GM21786 (cell line): ENCODE data around the gene CACNA2D4.

Source experiments
- ATAC-seq: cut with Tn5 transposase; IDR thresholded peaks from one replicate; pipeline ENCODE4 v1.9.1; 2021; ENCODE audit not compliant: unreplicated experiment

Gene CACNA2D4

DNA sequence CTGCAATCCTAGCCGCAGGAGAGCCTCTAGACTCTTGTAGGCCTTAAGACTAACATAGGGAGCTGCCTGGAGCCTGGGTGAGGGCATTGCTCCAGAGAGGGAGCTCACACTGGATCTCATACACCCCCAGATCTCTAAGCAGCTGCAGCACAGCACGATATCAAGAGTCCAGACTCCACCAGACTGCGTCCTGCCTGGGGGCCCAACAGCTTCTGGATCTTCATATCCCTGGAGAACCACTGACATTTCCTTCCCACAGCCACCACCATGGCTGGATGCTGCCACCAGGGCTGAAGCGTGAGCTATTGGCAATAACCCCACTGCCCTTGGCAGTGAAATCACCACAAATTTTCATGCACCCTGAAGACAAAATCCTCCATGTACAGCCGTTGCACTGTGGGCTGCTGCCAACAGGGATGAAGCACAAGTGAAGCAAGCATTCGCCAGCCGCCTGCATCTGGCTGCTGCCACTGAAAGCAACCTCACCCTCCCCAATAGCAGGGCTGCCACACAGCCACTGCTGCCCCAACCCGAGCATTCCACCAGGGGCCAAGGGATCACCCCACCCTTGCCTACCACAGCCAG is 28.2 kb downstream of the CACNA2D4 start:
- no peak for ATAC-seq

- ATAC-seq: no peak
These were observed 29.5 kb downstream of the CACNA2D4 start for GRCh38 chr12:1888923-1889322.

DNA sequence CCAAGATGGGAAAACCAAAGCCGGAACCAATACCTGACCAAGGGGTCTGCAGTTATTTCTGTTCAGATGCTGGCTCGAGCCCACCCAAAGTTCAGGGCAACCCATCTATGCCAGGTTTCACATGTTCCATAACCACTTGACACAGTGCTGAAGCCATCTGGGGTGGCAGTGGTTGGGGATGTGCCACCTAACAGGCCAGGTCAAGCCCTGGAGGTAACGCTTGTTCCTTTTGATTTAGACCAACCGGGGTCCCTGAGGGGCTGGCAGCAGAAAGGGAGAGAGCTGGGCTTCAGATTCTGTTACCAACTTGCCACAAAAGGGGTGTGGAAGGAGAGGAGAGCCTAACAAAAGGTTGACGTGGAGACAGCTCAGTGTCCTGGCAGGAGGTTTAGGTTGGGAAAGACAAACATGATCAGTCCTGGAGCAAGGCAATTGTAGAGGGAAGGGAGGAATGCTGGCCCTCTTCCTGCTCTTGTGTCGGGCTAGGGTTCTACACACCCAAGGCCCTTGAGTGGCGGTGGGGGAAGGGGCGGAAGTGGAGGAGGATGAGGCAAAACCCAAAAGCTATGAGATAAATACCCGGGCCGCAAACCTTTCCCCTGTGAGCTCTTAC is 31.9 kb downstream of the CACNA2D4 start:
- ATAC-seq: no peak

DNA sequence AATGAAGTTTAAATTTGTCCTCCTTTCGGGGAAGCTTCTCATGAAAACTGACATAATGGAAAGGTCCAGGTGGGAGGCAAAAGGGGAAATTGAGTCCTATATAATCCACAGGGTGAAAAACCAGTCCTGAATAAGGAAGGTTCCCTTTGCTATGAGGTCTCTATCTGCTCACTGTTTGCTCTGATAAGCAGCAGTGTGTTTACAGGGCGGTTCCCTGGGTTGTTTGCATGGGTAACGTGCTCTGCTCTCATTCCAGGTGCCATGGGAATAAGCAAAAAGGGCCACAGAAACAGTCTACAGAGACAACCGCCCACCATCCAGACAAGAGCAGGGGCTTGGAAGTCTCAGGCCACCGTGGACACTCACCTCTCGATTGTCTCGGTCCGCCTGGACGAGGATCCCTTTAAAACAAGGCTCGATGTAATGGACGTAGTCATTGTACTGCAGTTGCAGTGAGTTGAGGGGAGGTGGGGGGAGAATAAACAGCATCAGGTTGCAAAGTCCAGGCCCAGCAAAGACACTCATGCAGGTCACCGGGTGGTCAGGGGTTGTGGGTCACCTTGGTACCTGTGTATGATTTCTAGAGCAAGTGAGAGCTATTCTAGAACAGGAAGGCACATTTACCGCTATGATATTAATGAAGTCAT is 32.7 kb downstream of the CACNA2D4 start:
- ATAC-seq: no peak

GRCh38 chr12:1885082-1885596 is 33.3 kb downstream of the CACNA2D4 start:
- no peak for ATAC-seq

- ATAC-seq: no peak
These were observed 33.8 kb downstream of the CACNA2D4 start for GRCh38 chr12:1884651-1885050.

DNA sequence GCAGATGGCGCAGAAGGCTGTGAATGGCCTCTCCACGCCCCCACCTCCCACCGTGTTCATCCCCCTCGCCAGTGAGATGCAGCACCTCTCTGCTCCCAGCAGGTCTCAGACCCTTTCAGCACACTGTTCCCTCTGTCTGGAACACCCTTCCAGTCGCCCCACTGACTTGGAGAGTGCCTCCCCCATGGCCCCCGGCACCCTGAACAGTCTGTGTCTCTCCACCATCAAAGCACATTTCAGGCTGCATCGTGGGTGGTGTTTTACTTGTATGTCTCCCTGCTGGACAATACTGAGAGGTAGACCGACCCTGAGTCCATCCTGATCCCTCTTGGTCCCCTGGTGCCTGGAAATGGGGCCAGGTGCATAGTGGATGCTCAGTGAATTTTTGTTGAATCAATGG is 34.9 kb downstream of the CACNA2D4 start:
- no peak for ATAC-seq

DNA sequence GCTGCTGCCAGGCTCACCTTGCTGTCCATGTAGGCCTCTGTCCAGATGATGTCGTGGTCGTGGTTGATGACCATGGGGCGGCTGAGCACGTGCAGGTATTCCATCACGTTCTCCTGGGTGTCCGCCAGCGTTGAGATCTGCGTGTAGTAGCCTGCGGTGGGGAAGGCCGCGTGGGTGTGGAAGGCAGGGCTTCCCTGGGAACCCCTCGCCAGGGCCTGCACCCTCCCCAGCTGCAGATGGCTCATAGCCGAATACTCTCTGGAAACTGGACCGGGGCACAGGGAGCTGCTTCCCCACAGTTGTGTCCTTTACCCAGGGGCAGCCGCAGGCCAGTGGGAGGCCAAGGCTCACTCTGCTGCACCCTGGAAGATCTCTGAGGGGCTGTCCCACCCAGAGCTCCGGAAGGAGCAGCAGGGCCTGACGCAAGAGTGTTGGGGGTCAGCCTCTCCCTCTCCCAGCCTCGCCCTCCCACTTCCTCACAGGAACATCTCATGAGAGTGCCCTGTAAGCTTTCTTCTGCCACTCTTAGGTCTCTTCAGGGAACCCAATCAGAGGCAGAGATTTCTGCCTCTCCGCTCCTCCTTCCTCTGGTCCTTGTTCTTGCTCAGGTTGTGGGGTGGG is 35.5 kb downstream of the CACNA2D4 start:
- ATAC-seq: no peak

DNA sequence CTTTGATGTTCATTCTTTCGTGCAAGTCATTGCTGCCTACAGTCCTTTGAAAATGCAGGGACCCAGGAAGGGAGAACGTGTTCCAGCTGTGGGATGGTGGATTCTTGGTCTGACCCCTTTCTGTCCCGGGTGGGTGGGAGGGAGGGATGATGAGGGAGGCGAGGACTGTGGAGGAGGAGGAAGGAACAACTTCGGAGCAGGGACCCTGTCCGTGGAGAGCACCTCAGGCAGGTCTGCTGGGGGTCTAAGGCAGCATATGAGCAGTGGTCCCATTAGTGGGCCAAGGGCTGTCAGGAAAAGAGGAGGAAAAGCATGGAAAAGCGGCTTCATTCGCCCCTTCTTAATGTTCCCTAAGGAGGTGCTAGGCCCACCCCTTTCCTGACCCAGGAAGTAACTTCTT is 36.0 kb downstream of the CACNA2D4 start:
- no peak for ATAC-seq

DNA sequence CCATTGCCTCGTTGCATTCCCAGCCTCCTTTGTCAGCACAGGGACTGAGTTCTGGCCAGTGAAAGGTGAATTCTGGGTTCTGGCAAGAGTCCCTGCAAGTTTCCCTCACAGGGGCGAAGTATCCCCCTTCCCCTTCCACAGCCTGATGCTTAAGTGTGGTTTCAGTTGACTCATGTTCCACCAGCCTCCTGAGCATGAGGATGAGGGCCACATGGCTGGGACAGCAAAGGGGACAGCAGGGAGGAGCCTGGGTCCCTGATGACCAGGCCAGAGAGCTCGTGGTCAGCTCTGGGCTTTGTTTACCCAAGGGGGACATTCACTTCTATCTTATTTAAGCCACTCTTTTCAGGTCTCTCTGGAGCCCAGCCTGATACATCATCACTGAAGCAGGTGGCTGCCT is 36.5 kb downstream of the CACNA2D4 start:
- ATAC-seq: no peak

GRCh38 chr12:1881301-1881700 is 37.2 kb downstream of the CACNA2D4 start:
- ATAC-seq: no peak

DNA sequence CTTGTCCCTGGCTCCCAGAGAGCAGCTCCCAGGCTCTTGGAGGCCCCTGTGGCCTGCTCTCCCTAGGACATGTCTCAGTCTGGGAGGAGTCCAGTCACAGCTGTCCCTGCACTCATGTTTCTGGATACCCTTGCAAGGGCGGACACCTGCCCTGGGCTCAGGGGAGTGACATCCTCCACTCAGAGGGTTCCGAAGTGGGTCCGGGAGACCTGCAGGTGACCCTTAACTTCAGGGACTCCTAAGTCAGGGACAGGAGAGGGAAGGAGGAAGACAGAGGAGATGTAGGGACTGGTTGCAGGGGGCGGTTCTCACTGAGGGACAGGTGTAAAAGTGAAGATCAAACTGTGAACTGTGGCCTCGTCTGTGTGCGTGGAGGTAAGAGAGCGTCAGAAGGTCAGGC is 37.6 kb downstream of the CACNA2D4 start:
- ATAC-seq: no peak

DNA sequence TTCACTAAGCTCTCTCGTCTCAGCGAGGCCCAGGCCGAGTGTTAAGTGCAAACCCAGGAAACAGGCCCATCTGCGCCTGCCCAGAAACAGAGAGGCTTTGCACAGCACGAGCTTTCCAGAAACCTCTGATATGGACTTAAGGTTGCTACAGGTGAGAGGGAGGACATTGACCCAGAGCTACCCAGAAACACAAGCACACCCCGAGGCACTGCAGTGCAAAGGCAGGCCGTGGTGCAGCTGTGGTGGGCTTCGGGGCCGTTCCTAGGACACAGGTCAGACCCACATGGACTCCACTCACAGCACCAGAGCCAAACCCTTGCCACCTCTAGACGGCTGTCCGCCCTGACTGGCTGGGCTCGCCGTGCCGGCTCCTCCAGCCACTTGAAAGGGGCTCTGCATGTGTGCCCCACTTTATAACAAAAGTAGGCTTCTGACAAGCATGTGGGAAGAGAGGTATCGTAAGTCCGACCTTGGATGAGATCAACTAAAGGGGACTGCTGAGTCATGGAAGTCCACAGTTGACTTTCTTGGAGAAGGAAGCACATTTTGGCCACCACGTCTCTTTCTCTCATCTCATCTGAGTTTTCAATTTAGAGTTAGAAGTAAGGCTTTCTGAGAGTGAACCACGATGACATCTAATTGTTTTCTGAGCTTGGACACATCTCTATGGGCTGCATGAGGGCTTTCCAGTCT is 38.2 kb downstream of the CACNA2D4 start:
- ATAC-seq: no peak

DNA sequence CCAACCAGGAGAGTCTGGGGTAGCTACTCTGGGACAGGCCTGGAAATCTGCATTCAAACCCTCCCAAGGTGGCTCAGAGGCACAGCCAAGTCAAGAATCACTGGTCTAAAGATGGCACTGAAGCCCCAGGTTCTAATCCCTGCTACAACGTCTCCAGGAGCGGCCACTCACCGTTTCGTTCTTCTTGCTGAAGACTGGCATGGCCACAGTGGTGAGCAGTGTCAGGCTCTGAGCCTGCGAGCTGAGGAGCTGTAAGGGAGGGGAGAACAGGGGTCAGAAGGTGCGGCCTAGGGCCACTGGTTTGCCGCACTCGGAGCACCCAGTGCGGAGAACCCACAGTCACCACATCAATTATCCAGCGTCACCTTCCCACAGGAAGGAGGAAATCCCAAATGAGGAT is 38.8 kb downstream of the CACNA2D4 start:
- ATAC-seq: no peak

DNA sequence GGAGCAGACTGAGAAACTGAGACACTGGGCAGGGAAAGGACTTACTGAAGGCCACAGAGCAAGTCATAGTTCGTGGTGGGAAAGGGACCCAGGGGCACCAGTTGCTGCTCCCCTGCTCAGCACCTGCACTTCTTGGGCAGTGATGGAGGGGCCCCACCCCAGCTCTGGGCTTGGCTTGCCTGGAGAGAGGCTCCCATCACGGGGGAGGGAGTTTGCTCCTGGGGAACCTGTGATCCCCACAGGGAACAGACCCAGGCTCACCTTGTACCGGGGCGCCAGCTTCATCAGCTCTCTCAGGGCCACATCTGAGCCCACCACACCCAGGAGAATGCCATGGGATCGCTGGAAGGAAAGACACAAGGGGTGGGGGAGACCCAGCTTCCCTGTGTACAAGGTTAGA is 39.8 kb downstream of the CACNA2D4 start:
- no peak for ATAC-seq

DNA sequence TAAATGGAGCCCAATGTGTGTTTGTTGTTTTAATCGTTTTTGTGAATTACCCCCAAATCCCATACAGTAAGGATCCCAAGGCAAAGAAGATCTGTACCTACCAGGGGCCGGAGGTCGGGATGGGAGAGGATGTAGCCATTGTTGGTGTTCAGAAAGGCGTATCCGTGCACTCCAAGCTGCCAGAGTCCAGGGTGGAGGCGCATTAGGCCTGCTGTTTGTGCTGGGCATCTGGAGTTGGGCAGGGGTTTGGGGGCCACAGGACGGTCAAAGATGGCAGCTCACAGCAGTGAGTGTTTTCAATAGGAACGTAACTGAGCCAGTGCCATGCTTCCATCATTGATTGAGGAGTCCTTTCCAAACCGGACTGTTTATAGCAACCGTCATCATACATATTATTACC is 40.2 kb downstream of the CACNA2D4 start:
- ATAC-seq: no peak

DNA sequence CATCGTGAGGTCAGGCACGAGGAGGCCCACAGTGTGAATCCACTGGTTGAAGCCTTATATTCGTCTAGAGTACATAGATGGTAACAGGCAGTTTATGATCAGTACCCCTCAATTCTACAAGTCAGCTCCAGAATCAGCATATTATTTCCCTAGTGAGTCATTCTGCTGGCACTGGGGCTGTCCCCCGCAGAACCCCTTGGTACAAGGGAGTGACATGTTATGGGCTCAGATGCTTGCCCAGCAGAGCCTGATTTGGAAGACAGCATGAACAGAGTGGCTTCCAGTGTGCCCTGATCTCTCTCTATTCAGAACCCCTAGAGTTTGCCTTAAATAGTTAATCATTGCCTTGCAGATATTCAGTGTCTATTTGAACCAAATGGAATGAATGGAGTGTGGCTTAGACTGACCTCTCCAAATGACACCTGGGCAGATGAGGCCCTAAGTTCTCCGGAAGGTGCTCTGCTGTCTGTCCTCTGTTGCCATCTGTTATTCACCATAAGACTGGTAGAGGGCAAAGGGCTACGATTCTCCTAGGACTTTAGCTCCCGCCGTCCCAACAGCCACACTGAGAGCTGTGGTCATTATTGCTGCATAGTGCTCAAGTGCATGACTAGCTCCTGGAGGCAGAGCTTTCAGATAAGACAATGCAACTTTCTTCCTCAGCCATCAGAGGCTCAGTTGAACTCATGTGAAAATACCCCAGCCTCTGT is 41.1 kb downstream of the CACNA2D4 start:
- ATAC-seq: no peak

- ATAC-seq: no peak
These were observed 42.4 kb downstream of the CACNA2D4 start for GRCh38 chr12:1876086-1876485.

GRCh38 chr12:1875608-1876007 is 42.8 kb downstream of the CACNA2D4 start:
- ATAC-seq: no peak

DNA sequence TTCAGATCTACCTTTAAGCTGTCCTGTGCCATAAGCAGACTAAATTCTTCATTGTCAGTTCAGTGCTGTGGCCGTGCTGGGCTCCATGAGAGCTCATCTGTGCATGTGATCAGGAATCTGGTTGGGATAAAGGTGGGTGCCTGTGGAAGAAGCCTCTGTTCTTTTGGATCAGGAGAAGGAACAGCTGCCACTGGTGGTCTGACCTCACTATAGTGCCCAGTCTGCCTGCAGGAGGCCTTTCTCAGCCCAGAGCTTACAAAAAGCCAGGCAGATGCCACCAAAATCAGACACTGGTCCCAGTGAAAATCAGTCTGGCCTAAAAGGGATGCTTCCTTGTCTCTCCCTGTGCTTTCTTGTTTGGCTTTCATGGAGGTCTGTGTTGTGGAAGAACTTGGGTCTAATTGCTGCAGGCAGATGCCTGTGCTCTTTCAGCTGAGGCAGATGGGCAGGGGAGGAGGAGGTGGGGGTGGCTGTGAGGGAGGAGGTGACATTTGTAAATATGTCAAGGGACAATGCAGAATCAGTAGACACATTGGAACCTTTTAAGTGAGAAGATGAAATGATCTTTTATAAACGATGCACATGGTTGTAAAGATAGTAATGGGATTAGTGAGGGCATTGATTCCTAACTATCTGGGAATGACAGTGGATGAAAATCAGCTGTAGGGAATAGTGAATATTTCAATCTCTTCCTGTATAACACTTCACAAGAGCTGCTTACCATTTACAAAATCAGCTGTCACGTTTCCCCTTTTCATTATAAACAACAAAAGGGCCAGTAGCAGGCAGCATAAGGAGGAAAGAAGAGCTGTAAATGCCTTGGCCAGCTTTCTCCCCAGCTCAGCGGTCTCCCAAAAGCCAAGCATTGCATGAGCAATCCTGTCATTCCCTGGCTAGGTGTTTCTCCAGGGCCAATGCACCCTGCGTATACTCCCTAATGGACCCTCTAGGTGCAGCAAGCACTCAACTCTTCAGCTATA is 44.6 kb downstream of the CACNA2D4 start:
- no peak for ATAC-seq
